GM19468 (cell line): ENCODE results near the gene CLEC5A.
"Not testable (repeated sequence)": the region's sequence is repeated elsewhere in the genome, so short reads cannot be mapped to it uniquely, and the experiment has no call there.

ENCODE experiments used
- ATAC-seq: cut with Tn5 transposase; IDR thresholded peaks from one replicate; pipeline ENCODE4 v1.9.1; 2021; ENCODE audit warnings: mild to moderate bottlenecking, moderate library complexity, moderate number of reproducible peaks; ENCODE audit not compliant: unreplicated experiment; ENCODE audit errors: extremely low read depth

Gene CLEC5A

GRCh38 chr7:141949911-141950310 lies 3.1 kb upstream of the CLEC5A start:
- no peak for ATAC-seq

GRCh38 chr7:141949451-141949850 lies 2.7 kb upstream of the CLEC5A start:
- no peak for ATAC-seq

GRCh38 chr7:141949021-141949420 lies 2.2 kb upstream of the CLEC5A start:
- no peak for ATAC-seq

GRCh38 chr7:141945356-141945755 lies 1.4 kb downstream of the CLEC5A start:
- no peak for ATAC-seq

- no peak for ATAC-seq
These were observed 2.0 kb downstream of the CLEC5A start for GRCh38 chr7:141944811-141945210.

GRCh38 chr7:141943846-141944245 lies 2.9 kb downstream of the CLEC5A start:
- ATAC-seq = no peak

- no peak for ATAC-seq
These were observed 5.7 kb downstream of the CLEC5A start for GRCh38 chr7:141941075-141941474.

GRCh38 chr7:141930211-141930610 lies 16.6 kb downstream of the CLEC5A start:
- no peak for ATAC-seq

GRCh38 chr7:141928845-141929195 lies 18.0 kb downstream of the CLEC5A start:
- no peak for ATAC-seq

- ATAC-seq = no peak
These were observed 18.5 kb downstream of the CLEC5A start for GRCh38 chr7:141928146-141928844.

GRCh38 chr7:141920281-141920680 lies 26.5 kb downstream of the CLEC5A start:
- ATAC-seq = no peak

GRCh38 chr7:141916099-141916498 lies 30.7 kb downstream of the CLEC5A start, which contains the start of gene OR9A4:
Gene OR9A4, plus strand, starts transcription at chr7:141916399. Its CDS starts 2,477 bp downstream, at chr7:141918876.
- no peak for ATAC-seq

- no peak for ATAC-seq
These were observed 31.2 kb downstream of the CLEC5A start for GRCh38 chr7:141915565-141915964.

GRCh38 chr7:141911391-141911790 lies 35.4 kb downstream of the CLEC5A start:
- ATAC-seq = no peak

GRCh38 chr7:141906285-141906684 lies 40.5 kb downstream of the CLEC5A start:
- no peak for ATAC-seq

- ATAC-seq = not testable (repeated sequence)
These were observed 47.4 kb downstream of the CLEC5A start for GRCh38 chr7:141899366-141899765.

GRCh38 chr7:141891336-141891735 lies 55.4 kb downstream of the CLEC5A start:
- no peak for ATAC-seq

- ATAC-seq = no peak
These were observed 57.5 kb downstream of the CLEC5A start for GRCh38 chr7:141889321-141889720.

GRCh38 chr7:141884539-141885225 lies 62.1 kb downstream of the CLEC5A start:
- ATAC-seq = no peak

- ATAC-seq = no peak
These were observed 65.8 kb downstream of the CLEC5A start for GRCh38 chr7:141880960-141881359.

- no peak for ATAC-seq
These were observed 69.4 kb downstream of the CLEC5A start for GRCh38 chr7:141877365-141877764.
